HepG2 (cell line): ENCODE results near the gene HYAL2. TPM values are rescaled to one million over a fixed set of nuclear protein-coding genes. Genes with fewer than 3 reads are reported as not detected.

Experiments
- CC2D1A ChIP-seq: sonication (generic); formaldehyde crosslinking; IDR thresholded peaks from 2 replicates; pipeline ENCODE4 v1.8.1; 2023; ENCODE audit warnings: mild to moderate bottlenecking, missing genetic modification reagents
- DZIP1 ChIP-seq: sonication (generic); formaldehyde crosslinking; IDR thresholded peaks from 2 replicates; pipeline ENCODE4 v1.5.0; 2020; ENCODE audit warnings: mild to moderate bottlenecking, missing genetic modification reagents
- ESRRA ChIP-seq: sonication (generic); formaldehyde crosslinking; IDR thresholded peaks from 2 replicates; pipeline ENCODE4 v1.5.1; 2020; ENCODE audit warnings: mild to moderate bottlenecking, low read depth, missing genetic modification reagents
- MLXIP ChIP-seq: sonication (generic); formaldehyde crosslinking; IDR thresholded peaks from 2 replicates; pipeline ENCODE4 v1.9.0; 2021; ENCODE audit warnings: missing genetic modification reagents, borderline replicate concordance
- MTERF4 ChIP-seq: sonication (generic); formaldehyde crosslinking; IDR thresholded peaks from 2 replicates; pipeline ENCODE4 v1.8.0; 2023; ENCODE audit warnings: mild to moderate bottlenecking, missing genetic modification reagents
- PAF1 ChIP-seq: IDR thresholded peaks from 2 replicates; pipeline ENCODE4 v1.6.1; 2016; ENCODE audit warnings: missing genetic modification reagents, missing compliant biosample characterization
- PBX3 ChIP-seq: sonication (generic); formaldehyde crosslinking; IDR thresholded peaks from 2 replicates; pipeline ENCODE4 v1.8.1; 2023; ENCODE audit warnings: missing genetic modification reagents, inconsistent platforms, borderline replicate concordance
- PHF5A ChIP-seq: IDR thresholded peaks from one replicate; pipeline ENCODE4 v1.6.1; 2018; ENCODE audit warnings: low read depth, missing genetic modification reagents; ENCODE audit not compliant: unreplicated experiment
- RAD51 ChIP-seq: fragments of 450-650 bp; IDR thresholded peaks from 2 replicates; pipeline ENCODE4 v1.6.1; 2016; ENCODE audit warnings: borderline replicate concordance
- SALL2 ChIP-seq: sonication (generic); formaldehyde crosslinking; IDR thresholded peaks from 2 replicates; pipeline ENCODE4 v1.8.1; 2023; ENCODE audit warnings: mild to moderate bottlenecking, missing genetic modification reagents, inconsistent platforms
- ZNF644 ChIP-seq: IDR thresholded peaks from 2 replicates; pipeline ENCODE4 v1.6.1; 2016; ENCODE audit warnings: low read depth
- ZNF652 ChIP-seq: IDR thresholded peaks from 2 replicates; pipeline ENCODE4 v1.6.1; 2016; ENCODE audit warnings: low read depth, borderline replicate concordance
- ZNF672 ChIP-seq: sonication (generic); formaldehyde crosslinking; IDR thresholded peaks from 2 replicates; pipeline ENCODE4 v1.8.1; 2022; ENCODE audit warnings: missing genetic modification reagents
- polyA plus RNA-seq, 8 experiments: library from polyadenylated mRNA; depleted of rRNA in 3 of 8; stranded (reverse) in 7 of 8; unstranded in 1 of 8; fragments of >200 nt; fragmentation: Illumina TruSeq in 4 of 8; extraction: Trizol in 4 of 8; gene quantifications; 2 replicates each; pipeline versions ENCODE4 v1.2.1 to v1.2.3, GENCODE V29; 2011 to 2016; ENCODE audit warnings: low read depth in 4 of 8, missing spikeins in 1 of 8, mixed read lengths in 1 of 8; ENCODE audit not compliant: insufficient read depth in 1 of 8
- total RNA-seq, 5 experiments: library from RNA; depleted of rRNA; stranded (reverse); fragments of >200 nt; fragmentation: Illumina TruSeq; extraction: Trizol; gene quantifications; 2 replicates each; pipeline ENCODE4 v1.2.3, GENCODE V29; 2016; ENCODE audit warnings: low read depth in 1 of 5
- TF ChIP-seq, protein P1 (sequence below): sonication (generic); formaldehyde crosslinking; IDR thresholded peaks from 2 replicates; pipeline ENCODE4 v1.9.0; 2021; ENCODE audit warnings: missing genetic modification reagents, borderline replicate concordance
- TF ChIP-seq, protein P2 (sequence below): sonication (generic); formaldehyde crosslinking; IDR thresholded peaks from 2 replicates; pipeline ENCODE4 v1.5.0; 2020; ENCODE audit warnings: mild to moderate bottlenecking, missing genetic modification reagents

HYAL2 gene
- total and polyA plus RNA-seq, 2 of the 13 experiments (the other 11 are each of a cell fraction or from before 2014, with no cell fraction given), result 76.2 to 102 TPM

DNA sequence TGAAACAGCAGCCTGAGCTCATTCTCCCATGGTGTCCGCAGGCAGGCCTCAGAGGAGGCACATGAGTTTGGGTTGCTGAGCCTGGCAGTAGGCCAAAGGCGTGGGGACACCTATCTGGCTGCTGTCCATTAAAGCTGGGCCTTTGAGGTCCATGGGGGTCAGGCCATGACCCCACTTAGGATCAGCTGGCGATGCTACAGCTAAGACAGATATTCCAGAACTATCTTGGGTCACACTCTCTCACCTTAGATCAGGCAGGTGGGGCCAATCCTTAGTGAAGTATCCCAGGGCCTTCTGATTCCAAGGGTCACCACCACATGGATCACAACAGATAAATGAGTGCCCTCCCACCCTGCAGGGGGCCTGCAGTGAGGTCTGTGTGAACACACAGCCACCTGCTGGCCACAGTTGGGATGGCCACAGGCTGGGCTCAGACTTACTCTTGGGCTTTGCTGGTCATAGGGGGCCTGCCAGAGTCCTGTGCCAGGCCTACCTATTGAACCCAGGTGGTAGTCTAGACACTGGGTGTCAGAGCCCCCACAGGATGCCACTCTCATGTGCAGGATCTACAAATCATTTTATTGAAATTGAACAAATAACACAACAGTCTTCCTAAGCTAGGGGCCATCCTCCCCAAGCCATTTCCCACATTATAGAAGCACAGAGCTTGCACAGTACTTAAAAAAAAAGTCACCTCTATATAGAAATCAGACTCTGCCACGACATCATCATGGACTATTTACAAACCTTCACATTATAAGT, 2.0 kb upstream of the HYAL2 start (continued):
- TF ChIP-seq, protein P1, sequence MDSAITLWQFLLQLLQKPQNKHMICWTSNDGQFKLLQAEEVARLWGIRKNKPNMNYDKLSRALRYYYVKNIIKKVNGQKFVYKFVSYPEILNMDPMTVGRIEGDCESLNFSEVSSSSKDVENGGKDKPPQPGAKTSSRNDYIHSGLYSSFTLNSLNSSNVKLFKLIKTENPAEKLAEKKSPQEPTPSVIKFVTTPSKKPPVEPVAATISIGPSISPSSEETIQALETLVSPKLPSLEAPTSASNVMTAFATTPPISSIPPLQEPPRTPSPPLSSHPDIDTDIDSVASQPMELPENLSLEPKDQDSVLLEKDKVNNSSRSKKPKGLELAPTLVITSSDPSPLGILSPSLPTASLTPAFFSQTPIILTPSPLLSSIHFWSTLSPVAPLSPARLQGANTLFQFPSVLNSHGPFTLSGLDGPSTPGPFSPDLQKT, result no peak
- TF ChIP-seq MLXIP (CRISPR knock-in tag) (no peak), ZNF652 (CRISPR knock-in tag) (no peak), PHF5A (CRISPR knock-in tag) (peak; percentile 57), ZNF672 (CRISPR knock-in tag) (no peak), PAF1 (CRISPR knock-in tag) (no peak), CC2D1A (no peak), PBX3 (CRISPR knock-in tag) (no peak), DZIP1 (CRISPR knock-in tag) (no peak), MTERF4 (peak; percentile 68; the same call in 1 of the 2 replicates), SALL2 (no peak), RAD51 (no peak), ZNF644 (CRISPR knock-in tag) (no peak), ESRRA (CRISPR knock-in tag) (peak; percentile 57; the same call in 1 of the 2 replicates)
- TF ChIP-seq, protein P2, sequence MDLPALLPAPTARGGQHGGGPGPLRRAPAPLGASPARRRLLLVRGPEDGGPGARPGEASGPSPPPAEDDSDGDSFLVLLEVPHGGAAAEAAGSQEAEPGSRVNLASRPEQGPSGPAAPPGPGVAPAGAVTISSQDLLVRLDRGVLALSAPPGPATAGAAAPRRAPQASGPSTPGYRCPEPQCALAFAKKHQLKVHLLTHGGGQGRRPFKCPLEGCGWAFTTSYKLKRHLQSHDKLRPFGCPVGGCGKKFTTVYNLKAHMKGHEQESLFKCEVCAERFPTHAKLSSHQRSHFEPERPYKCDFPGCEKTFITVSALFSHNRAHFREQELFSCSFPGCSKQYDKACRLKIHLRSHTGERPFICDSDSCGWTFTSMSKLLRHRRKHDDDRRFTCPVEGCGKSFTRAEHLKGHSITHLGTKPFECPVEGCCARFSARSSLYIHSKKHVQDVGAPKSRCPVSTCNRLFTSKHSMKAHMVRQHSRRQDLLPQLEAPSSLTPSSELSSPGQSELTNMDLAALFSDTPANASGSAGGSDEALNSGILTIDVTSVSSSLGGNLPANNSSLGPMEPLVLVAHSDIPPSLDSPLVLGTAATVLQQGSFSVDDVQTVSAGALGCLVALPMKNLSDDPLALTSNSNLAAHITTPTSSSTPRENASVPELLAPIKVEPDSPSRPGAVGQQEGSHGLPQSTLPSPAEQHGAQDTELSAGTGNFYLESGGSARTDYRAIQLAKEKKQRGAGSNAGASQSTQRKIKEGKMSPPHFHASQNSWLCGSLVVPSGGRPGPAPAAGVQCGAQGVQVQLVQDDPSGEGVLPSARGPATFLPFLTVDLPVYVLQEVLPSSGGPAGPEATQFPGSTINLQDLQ (CRISPR knock-in tag), result peak; percentile 29; the same call in 1 of the 2 replicates
